Thyroid gland (tissue), 4 donors: Measurements from ENCODE around the gene BEND3.

Experiments
- CTCF ChIP-seq, 6 experiments: fragments of 200-600 bp in 3 of 6; fragments of 450-650 bp in 3 of 6; sonication (generic) in 3 of 6; IDR thresholded peaks; one replicate each; pipeline ENCODE4 v1.5.1; 2016 to 2019; ENCODE audit warnings: antibody characterized with exemption in 6 of 6, mild to moderate bottlenecking in 2 of 6, inconsistent platforms in 1 of 6, moderate library complexity in 1 of 6
- POLR2A ChIP-seq, 2 donors: fragments of 450-650 bp; IDR thresholded peaks; one replicate each; pipeline ENCODE4 v1.6.1; 2017; ENCODE audit warnings: antibody characterized with exemption in 2 of 2, mild to moderate bottlenecking in 2 of 2, moderate library complexity in 1 of 2

- TF ChIP-seq POLR2A (IDR thresholded peaks at IDR 0.05) (no peak), CTCF (IDR thresholded peaks at IDR 0.05) (no peak)
Observed at GRCh38 chr6:107079429-107079828, 35.9 kb downstream of the BEND3 start.
